Right ventricle myocardium superior (tissue), 1 donor: Measurements from ENCODE around the gene SLC25A45. TPM values are rescaled to one million over a fixed set of nuclear protein-coding genes. Genes with fewer than 3 reads are reported as not detected.

Source experiments
- ATAC-seq: fragments of 200-7000 bp; cut with Tn5 transposase; one replicate; pipeline ENCODE4 v1.9.1; 2020; ENCODE audit warnings: mild to moderate bottlenecking; ENCODE audit not compliant: poor library complexity
- DNase-seq: peaks from one replicate; pipeline ENCODE4 v3.0.0-alpha.2; 2020
- intact Hi-C: fragments of 100-400 bp; cut with DNase I; formaldehyde crosslinking; loops from one replicate; pipeline ENCODE4 v1.11.2; 2022
- long read RNA-seq: library from polyadenylated mRNA; unstranded; transcript quantifications from one replicate; pipeline ENCODE4 v2.0.0, GENCODE V29; 2021
- total RNA-seq: library from RNA; stranded (reverse); fragmentation: NEBNext Ultra II Directional; extraction: Animal tissue kit (Norgen Biotek cat#: 25700); gene quantifications from one replicate; pipeline ENCODE4 v1.2.1, GENCODE V29; 2021
- donor health status: DM: no; HTN: yes; CAD: no; lungs with severe emphysema.

The SLC25A45 gene, protein sequence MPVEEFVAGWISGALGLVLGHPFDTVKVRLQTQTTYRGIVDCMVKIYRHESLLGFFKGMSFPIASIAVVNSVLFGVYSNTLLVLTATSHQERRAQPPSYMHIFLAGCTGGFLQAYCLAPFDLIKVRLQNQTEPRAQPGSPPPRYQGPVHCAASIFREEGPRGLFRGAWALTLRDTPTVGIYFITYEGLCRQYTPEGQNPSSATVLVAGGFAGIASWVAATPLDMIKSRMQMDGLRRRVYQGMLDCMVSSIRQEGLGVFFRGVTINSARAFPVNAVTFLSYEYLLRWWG
- total RNA-seq = 5.3 TPM
- long read RNA-seq, partial matches to known transcripts = 0 of 4 reads
- long read RNA-seq, other reads (novel, unspliced or antisense) = 2 of 4 reads

DNA sequence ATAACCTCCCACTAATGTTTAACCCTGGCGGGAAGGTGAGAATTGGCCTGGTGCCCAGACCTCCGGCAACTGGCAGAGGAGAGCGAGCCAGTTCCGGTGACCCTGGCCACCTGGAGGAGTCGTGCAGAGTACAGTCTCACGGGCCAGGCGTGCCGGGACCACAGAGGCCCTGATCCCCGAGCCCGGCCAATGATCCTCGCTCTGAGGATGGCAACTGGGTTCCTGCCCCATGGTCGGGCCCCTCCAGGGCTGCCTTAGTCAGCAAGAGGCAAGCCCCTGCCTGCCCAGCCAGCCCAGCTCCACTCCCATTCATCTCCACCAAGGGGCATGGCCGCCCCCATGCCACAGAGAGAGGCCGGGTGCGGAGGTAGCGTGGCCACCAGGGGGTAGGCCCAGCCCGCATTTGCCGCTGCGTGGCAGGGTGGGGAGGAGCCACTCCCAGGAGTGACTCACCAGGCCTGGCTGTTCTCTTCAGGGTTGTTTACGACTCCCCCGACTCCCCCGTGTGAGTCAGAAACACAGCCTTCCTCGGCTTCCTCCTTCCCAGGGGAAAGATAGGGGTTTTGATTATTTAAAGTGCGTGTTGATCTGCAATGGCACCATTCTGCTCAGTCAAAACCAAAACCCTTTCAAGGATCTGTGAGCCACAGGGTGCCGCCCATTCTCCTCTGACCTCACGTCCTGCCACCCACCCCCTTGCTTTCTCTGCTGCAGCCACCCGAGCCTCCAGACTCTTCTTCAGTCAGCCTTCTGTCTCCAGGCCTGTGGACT is at the start of gene SLC25A45:
Gene SLC25A45, minus strand, starts transcription at position 614 of the 771 bp plus-strand sequence. CDS start 695 bp downstream, outside the sequence.
- intact Hi-C loops = loop anchor here (5.0 kb wide), 2 partner anchors 35 to 130 kb away; no protein-coding TSS in a partner anchor
- ATAC-seq = peak; percentile 92
- DNase-seq = peak; percentile 93

DNA sequence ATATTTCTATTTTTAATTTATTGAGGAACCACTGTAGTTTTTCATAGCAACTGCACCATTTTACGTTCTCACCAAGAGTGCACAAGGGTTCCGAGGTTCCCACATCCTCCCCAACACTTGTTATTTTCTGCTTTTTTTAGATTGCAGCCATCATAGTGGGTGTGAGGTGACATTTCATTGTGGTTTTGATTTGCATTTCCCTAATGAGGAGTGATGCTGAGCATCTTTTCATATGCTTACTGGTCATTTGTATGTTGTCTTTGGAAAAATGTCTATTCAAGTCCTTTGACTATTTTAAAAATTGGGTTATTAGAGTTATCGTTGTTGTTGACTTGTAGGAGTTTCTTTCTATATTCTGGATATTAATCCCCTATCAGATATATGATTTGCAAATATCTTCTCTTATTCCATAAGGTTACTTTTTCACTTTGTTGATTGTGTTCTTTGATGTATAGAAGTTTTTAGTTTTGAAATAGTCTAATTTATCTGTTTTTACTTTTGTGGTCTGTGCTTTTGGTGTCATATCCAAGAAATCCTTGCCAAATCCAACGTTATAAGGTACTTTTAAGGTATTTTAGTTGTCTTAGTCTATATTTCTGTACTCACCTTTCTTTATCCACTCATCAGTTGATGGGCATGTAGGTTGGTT is 49.1 kb upstream of the SLC25A45 start:
- DNase-seq = no peak
- intact Hi-C loops = no loop called here
- no peak for ATAC-seq

DNA sequence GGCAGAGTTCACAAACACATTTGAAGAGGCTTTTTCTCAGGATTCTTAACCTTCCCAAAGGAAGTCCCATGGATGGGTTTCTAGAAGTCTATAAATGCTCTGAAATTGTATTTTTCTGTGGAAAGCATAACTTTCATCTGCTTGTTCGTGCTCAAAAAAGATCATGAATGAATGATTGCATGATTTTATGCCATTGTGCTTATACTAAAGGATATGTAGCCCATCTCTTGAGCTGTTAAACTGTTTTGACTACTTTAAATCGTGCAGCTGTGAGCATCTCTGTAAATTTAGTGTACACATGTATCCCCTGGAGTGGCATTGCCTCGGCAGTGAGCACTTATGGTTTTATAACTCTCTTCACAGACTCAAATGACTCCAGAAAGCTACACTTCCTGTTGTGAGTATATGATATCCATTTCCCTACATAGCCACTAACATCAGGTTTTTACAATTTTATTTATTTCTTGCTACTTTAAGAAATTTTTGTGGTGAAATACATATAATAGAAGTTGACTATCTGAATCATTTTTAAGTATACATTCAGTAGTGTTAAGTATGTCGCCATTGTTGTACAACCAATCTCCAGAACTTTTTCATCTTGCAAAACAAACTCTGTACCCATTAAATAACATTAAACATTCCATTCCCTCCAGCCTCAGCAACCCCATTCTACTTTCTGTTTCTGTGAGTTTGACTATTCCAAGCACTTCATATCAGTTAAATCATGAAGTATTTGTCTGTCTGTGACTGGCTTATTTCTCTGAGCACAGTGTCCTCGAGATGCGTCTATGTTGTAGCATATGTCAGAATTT is 48.2 kb upstream of the SLC25A45 start:
- ATAC-seq (no peak), DNase-seq (peak; percentile 26)
- intact Hi-C loops = no loop called here

DNA sequence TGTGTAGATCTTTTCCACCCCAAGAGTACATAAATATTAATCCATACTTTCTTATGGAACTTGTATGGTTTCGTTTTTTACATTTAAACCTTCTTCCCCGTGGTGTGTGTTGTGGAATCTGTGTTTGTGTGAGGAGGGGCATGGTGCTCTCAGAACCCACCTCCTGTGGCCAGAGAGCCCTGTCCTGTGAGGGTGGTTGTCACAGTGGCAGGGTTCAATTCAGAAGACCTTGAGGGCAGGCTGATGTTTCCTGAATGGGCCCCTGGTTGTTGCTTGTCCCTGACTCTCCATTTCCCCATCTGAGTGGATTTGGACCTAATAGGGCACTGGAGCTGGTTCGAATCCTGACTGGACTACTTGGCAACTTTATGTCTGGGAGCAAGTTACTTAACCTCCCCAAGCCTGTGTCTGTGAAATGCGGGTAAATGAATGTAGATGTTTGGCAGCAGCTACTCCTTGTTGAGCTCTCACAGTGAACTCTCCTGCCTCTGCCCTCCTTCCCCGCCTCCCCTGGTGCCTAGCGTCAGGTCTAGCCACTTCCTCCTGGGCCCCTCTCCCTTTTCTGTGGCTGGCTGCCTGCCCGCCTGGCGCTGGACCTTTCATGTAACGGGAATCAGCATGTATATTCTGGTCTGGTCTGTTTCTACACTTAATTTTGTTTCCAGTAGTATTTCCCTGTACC is 47.4 kb upstream of the SLC25A45 start:
- intact Hi-C loops = no loop called here
- DNase-seq (peak; percentile 86), ATAC-seq (peak; percentile 13)

DNA sequence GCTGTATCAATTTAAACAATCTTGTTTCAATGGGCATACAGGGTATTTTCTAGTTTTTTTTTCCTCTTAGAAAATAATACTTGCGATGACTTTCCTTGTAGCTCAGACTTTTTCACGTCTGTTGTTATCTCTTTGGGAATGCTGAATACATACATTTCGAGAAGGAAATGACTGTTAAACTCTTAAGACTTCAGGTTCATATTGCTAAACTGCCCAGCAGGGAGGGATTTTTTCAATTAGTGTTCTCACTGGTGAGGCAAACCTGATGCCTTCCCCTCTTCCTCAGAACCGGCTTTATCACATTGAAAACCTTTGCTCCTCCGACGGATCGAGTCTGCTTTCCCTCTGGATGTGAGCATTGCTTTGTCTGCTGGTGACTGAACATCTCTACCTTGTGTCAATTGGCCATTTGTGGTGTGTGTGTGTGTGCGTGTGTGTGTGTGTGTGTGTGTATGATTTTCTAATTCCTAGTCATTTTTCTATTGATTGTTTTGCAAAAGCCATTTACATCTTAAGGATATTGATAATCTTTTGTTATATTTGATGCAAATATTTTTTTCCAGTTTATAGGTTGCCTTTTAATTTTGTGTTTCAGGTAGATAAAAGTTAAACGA is 46.7 kb upstream of the SLC25A45 start:
- peak; percentile 3 for ATAC-seq

DNA sequence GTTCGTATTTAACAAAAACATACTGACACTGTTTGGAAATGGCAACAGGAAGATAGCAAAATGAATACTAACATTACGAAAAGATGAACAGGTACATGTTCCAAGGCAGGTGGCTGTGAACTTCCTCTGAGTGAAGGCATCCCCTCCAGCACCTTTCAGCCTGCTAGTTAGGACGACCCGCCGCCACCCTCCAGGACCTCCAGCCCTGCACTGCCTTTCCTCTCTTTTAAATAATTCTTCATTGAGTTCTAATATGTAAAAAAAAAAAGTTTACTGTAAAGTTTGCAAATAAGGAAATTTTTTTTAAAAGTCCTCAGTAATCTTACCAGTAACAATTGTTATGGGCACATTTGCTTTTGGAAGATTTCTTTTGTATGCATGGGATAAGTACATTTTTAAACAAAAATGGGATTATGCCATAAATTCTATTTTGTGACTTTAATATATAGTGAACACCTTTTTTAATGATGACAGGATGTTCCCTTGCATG is 46.2 kb upstream of the SLC25A45 start:
- intact Hi-C loops = no loop called here
- peak; percentile 43 for DNase-seq
- peak; percentile 4 for ATAC-seq

More for the DNA sequence above, 46.7 kb upstream of the SLC25A45 start:
- intact Hi-C loops = no loop called here
- peak; percentile 23 for DNase-seq

DNA sequence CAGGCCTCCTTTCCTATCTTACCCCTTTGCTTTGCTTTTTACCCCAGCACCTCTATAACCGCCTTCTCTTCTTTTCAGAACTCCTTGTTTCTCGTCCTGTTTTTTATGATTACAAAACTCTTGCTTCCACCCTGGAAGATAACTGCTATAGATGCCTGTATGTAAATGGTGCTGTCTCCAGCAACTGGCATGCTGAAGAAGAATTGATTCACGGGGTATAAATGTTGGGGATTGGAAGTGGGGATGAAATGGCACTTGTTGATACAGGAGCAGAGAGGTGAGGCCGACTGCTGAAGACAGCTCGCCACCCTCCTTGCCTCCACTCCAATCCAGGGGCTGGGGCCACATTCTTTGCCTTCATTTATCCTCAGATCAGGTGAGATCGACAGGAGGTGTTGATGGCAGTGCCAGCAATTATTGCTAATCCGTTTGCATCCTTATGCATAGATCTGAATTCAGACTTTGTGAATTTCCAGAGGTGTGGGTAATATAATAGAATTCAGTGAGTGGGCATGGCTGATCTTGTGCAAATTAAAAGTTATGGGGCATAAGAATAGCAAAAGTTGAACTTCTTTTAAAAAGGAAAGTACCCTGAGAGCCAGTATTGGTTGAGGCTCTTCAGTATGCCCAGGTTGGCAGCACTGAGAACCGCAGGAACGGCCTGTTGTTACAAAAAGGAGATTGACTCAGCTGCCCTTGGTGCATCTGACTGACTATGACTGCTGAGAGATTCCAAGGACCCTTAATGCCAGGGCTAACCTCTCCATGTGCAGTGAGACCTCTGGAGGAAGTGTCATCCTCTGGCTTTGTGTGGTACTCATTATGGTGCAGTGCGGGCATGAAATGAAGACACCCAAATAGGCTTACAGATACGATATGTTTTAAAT is 45.5 kb upstream of the SLC25A45 start:
- ATAC-seq (peak; percentile 4), DNase-seq (peak; percentile 36)
- intact Hi-C loops = no loop called here

DNA sequence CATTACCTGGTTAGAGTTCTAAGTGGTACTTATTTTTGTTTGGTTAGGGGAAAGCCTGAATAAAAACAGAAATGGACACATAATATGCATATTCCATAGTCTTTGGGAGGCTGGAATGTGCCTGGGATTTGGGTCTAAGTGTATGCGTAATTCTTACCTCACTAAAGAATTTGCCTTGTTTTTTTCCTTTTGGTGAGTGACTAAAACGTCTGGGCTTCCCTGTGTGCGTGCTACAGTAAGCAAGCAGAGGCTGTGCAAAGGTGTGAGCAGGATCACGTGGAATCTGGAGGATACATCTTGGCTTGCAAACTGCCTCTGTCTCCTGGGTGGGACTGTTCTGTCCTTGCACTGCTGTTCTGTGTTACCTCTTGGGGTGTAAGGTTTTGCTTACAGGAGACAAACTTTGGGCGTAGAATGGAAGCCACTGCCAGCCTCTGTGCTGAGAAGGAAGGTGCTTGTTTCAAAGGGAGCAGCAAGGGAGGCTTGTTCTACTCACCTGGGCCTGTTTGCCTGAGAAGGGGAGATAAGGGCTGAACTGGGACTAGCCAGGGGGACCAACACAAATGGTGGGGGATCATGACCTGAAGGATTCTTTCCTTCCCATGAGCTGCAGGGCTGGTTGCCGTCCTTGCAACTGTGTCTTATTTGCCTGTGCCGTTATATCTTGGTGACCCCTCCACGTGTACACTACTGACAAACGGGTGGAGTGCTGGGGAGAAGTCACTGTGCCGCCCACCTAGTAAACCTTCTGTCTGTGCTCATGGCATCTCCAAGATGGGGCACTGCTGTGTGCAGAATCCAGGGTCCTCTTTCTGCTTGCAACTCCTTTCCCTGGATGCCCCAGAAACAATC is 44.6 kb upstream of the SLC25A45 start:
- intact Hi-C loops = no loop called here
- DNase-seq (peak; percentile 42), ATAC-seq (peak; percentile 1)

DNA sequence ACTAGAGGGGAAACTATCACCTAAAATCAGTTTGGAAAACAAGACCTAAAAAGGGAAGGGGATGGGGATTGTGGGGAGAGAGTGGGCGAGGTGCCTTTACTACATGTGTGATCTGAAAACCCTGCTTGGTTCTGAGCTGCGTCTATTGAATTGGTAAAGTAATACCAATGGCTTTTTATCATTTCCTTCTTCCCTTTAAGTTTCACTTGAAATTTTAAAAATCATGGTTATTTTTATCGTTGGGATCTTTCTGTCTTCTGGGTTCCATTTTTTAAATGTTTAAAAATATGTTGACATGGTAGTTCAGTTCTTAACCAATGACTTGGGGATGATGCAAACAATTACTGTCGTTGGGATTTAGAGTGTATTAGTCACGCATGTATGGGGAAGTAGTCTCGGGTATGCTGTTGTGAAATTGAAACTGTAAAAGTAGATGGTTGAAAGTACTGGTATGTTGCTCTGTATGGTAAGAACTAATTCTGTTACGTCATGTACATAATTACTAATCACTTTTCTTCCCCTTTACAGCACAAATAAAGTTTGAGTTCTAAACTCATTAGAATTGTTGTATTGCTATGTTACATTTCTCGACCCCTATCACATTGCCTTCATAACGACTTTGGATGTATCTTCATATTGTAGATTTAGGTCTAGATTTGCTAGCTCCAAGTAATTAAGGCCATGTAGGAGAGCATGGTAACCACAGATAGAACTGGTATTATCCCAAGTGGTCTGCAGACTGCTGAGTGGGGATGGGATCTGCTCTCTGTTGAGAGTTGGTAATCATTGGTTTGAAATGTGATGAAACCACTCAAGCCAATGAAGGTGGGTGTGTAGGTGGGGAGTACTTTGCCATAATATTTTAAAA is 43.8 kb upstream of the SLC25A45 start:
- DNase-seq = no peak

DNA sequence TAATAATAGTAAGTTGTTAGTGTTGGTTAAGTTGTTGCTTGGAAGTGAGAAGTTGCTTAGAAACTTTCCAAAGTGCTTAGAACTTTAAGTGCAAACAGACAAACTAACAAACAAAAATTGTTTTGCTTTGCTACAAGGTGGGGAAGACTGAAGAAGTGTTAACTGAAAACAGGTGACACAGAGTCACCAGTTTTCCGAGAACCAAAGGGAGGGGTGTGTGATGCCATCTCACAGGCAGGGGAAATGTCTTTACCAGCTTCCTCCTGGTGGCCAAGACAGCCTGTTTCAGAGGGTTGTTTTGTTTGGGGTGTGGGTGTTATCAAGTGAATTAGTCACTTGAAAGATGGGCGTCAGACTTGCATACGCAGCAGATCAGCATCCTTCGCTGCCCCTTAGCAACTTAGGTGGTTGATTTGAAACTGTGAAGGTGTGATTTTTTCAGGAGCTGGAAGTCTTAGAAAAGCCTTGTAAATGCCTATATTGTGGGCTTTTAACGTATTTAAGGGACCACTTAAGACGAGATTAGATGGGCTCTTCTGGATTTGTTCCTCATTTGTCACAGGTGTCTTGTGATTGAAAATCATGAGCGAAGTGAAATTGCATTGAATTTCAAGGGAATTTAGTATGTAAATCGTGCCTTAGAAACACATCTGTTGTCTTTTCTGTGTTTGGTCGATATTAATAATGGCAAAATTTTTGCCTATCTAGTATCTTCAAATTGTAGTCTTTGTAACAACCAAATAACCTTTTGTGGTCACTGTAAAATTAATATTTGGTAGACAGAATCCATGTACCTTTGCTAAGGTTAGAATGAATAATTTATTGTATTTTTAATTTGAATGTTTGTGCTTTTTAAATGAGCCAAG is 42.9 kb upstream of the SLC25A45 start:
- intact Hi-C loops = no loop called here
- ATAC-seq (no peak), DNase-seq (peak; percentile 35)

More for the DNA sequence above, 43.8 kb upstream of the SLC25A45 start:
- no peak for ATAC-seq
- intact Hi-C loops = no loop called here

DNA sequence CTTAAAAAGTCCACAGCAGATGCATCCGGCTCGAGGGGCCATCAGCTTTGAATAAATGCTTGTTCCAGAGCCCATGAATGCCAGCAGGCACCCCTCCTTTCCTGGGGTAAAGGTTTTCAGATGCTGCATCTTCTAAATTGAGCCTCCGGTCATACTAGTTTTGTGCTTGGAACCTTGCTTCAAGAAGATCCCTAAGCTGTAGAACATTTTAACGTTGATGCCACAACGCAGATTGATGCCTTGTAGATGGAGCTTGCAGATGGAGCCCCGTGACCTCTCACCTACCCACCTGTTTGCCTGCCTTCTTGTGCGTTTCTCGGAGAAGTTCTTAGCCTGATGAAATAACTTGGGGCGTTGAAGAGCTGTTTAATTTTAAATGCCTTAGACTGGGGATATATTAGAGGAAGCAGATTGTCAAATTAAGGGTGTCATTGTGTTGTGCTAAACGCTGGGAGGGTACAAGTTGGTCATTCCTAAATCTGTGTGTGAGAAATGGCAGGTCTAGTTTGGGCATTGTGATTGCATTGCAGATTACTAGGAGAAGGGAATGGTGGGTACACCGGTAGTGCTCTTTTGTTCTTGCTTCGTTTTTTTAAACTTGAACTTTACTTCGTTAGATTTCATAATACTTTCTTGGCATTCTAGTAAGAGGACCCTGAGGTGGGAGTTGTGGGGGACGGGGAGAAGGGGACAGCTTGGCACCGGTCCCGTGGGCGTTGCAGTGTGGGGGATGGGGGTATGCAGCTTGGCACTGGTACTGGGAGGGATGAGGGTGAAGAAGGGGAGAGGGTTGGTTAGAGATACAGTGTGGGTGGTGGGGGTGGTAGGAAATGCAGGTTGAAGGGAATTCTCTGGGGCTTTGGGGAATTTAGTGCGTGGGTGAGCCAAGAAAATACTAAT is 42.0 kb upstream of the SLC25A45 start:
- intact Hi-C loops = no loop called here
- DNase-seq (peak; percentile 65), ATAC-seq (no peak)

DNA sequence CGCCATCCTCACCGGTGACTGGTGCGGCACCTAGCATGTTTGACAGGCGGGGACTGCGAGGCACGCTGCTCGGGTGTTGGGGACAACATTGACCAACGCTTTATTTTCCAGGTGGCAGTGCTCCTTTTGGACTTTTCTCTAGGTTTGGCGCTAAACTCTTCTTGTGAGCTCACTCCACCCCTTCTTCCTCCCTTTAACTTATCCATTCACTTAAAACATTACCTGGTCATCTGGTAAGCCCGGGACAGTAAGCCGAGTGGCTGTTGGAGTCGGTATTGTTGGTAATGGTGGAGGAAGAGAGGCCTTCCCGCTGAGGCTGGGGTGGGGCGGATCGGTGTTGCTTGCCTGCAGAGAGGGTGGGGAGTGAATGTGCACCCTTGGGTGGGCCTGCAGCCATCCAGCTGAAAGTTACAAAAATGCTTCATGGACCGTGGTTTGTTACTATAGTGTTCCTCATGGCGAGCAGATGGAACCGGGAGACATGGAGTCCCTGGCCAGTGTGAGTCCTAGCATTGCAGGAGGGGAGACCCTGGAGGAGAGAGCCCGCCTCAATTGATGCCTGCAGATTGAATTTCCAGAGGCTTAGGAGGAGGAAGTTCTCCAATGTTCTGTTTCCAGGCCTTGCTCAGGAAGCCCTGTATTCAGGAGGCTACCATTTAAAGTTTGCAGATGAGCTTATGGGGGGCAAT is 41.2 kb upstream of the SLC25A45 start:
- ATAC-seq (no peak), DNase-seq (peak; percentile 49)
- intact Hi-C loops = no loop called here
